GM21423 (cell line): ENCODE measurements around the gene ZPR1.
"Not testable (repeated sequence)": the region's sequence is repeated elsewhere in the genome, so short reads cannot be mapped to it uniquely, and the experiment has no call there.

Experiments
- ATAC-seq: cut with Tn5 transposase; IDR thresholded peaks from one replicate; pipeline ENCODE4 v1.9.1; 2021; ENCODE audit warnings: mild to moderate bottlenecking, moderate library complexity; ENCODE audit not compliant: unreplicated experiment

Gene ZPR1

GRCh38 chr11:116771935-116772334 lies 15.9 kb downstream of the ZPR1 start:
- ATAC-seq = no peak

- no peak for ATAC-seq
Measured at GRCh38 chr11:116762132-116762531, 25.7 kb downstream of the ZPR1 start.

GRCh38 chr11:116756044-116756443 lies 31.8 kb downstream of the ZPR1 start:
- not testable (repeated sequence) for ATAC-seq

- ATAC-seq = no peak
Measured at GRCh38 chr11:116750070-116750718, 37.6 kb downstream of the ZPR1 start.

GRCh38 chr11:116742104-116742503 lies 45.7 kb downstream of the ZPR1 start:
- ATAC-seq = no peak

- ATAC-seq = no peak
Measured at GRCh38 chr11:116740741-116741140, 47.1 kb downstream of the ZPR1 start.

- no peak for ATAC-seq
Measured at GRCh38 chr11:116738975-116739374, 48.8 kb downstream of the ZPR1 start.

GRCh38 chr11:116736763-116737162 lies 51.1 kb downstream of the ZPR1 start:
- no peak for ATAC-seq

- ATAC-seq = no peak
Measured at GRCh38 chr11:116733969-116734508, 53.8 kb downstream of the ZPR1 start.

GRCh38 chr11:116733043-116733755 lies 54.6 kb downstream of the ZPR1 start:
- ATAC-seq = peak; percentile 29

GRCh38 chr11:116732271-116733042 lies 55.4 kb downstream of the ZPR1 start:
- peak; percentile 78 for ATAC-seq

GRCh38 chr11:116731821-116732220 lies 56.0 kb downstream of the ZPR1 start:
- no peak for ATAC-seq

- no peak for ATAC-seq
Measured at GRCh38 chr11:116731097-116731761, 56.6 kb downstream of the ZPR1 start.

- no peak for ATAC-seq
Measured at GRCh38 chr11:116730601-116731000, 57.2 kb downstream of the ZPR1 start.

GRCh38 chr11:116730241-116730561 lies 57.6 kb downstream of the ZPR1 start:
- ATAC-seq = no peak

- no peak for ATAC-seq
Measured at GRCh38 chr11:116729501-116730240, 58.2 kb downstream of the ZPR1 start.

- ATAC-seq = no peak
Measured at GRCh38 chr11:116727990-116728389, 59.8 kb downstream of the ZPR1 start.

- no peak for ATAC-seq
Measured at GRCh38 chr11:116725434-116726221, 62.2 kb downstream of the ZPR1 start.

GRCh38 chr11:116724813-116725212 lies 63.0 kb downstream of the ZPR1 start:
- no peak for ATAC-seq
